Muscle layer of duodenum (tissue), 2 donors: Measurements from ENCODE around the gene SLC37A3.

Source experiments
- H3K27ac ChIP-seq: one replicate; pipeline ENCODE4 v1.7.0; 2013; ENCODE audit warnings: mild to moderate bottlenecking, low read length
- H3K27me3 ChIP-seq: one replicate; pipeline ENCODE4 v1.7.0; 2013; ENCODE audit warnings: low read depth, mild to moderate bottlenecking, control low read depth, low read length
- H3K36me3 ChIP-seq, 2 donors: one replicate each; pipeline ENCODE4 v1.7.0; 2013; ENCODE audit warnings: low read length in 2 of 2, control low read depth in 1 of 2, mild to moderate bottlenecking in 1 of 2; ENCODE audit not compliant: insufficient read depth in 2 of 2, control insufficient read depth in 1 of 2
- H3K4me1 ChIP-seq, 2 donors: one replicate each; pipeline ENCODE4 v1.7.0; 2013; ENCODE audit warnings: low read length in 2 of 2, mild to moderate bottlenecking in 2 of 2, control low read depth in 1 of 2, moderate library complexity in 1 of 2; ENCODE audit not compliant: insufficient read depth in 2 of 2, control insufficient read depth in 1 of 2
- H3K4me3 ChIP-seq, 2 donors: one replicate each; pipeline ENCODE4 v1.7.0; 2013; ENCODE audit warnings: low read length in 2 of 2, low read depth in 1 of 2, mild to moderate bottlenecking in 1 of 2
- H3K9me3 ChIP-seq, 2 donors: one replicate each; pipeline ENCODE4 v1.7.0; 2013; ENCODE audit warnings: low read length in 2 of 2, control low read depth in 1 of 2, mild to moderate bottlenecking in 1 of 2; ENCODE audit not compliant: control insufficient read depth in 1 of 2
- donor health status: healthy.

The SLC37A3 gene

GRCh38 chr7:140398821-140399220 lies 491 bp upstream of the SLC37A3 start:
- H3K4me3 ChIP-seq, result peak overlapping the region; percentile 77 to 94
- H3K27me3 ChIP-seq, result no peaks in the 10 kb centered on the region
- H3K4me1 ChIP-seq, result peaks cover 4 to 18% of the 10 kb centered on the region in 2 donors
- H3K27ac ChIP-seq, result no peak overlapping the region
- H3K36me3 ChIP-seq, result no peaks in the 10 kb centered on the region
- H3K9me3 ChIP-seq, result no peaks in the 10 kb centered on the region

GRCh38 chr7:140393756-140394306 lies 4.5 kb downstream of the SLC37A3 start:
- H3K4me1 ChIP-seq, result peaks cover 4 to 18% of the 10 kb centered on the region in 2 donors

GRCh38 chr7:140391634-140392033 lies 6.7 kb downstream of the SLC37A3 start:
- Histone ChIP-seq H3K4me3 (no peak overlapping the region), H3K36me3 (no peaks in the 10 kb centered on the region), H3K4me1 (peaks cover 4 to 6% of the 10 kb centered on the region in 2 donors), H3K27ac (no peak overlapping the region), H3K27me3 (no peaks in the 10 kb centered on the region), H3K9me3 (no peaks in the 10 kb centered on the region)

More at GRCh38 chr7:140393756-140394306, 4.5 kb downstream of the SLC37A3 start:
- Histone ChIP-seq H3K9me3 (no peaks in the 10 kb centered on the region), H3K27me3 (no peaks in the 10 kb centered on the region), H3K4me3 (no peak overlapping the region), H3K36me3 (no peaks in the 10 kb centered on the region), H3K27ac (no peak overlapping the region)

GRCh38 chr7:140390466-140391190 lies 7.7 kb downstream of the SLC37A3 start:
- H3K36me3 ChIP-seq, result no peaks in the 10 kb centered on the region
- no peaks in the 10 kb centered on the region for H3K9me3 ChIP-seq
- H3K4me3 ChIP-seq, result no peak overlapping the region
- no peaks in the 10 kb centered on the region for H3K27me3 ChIP-seq
- no peaks in the 10 kb centered on the region for H3K4me1 ChIP-seq
- H3K27ac ChIP-seq, result no peak overlapping the region

GRCh38 chr7:140390034-140390433 lies 8.3 kb downstream of the SLC37A3 start:
- Histone ChIP-seq H3K9me3 (no peaks in the 10 kb centered on the region), H3K27ac (no peak overlapping the region), H3K36me3 (no peaks in the 10 kb centered on the region), H3K4me3 (no peak overlapping the region), H3K4me1 (peaks cover 0 to 3% of the 10 kb centered on the region in 2 donors), H3K27me3 (no peaks in the 10 kb centered on the region)

GRCh38 chr7:140389445-140389844 lies 8.9 kb downstream of the SLC37A3 start:
- no peaks in the 10 kb centered on the region for H3K27me3 ChIP-seq
- peaks cover 0 to 3% of the 10 kb centered on the region in 2 donors for H3K4me1 ChIP-seq
- no peak overlapping the region for H3K27ac ChIP-seq
- no peak overlapping the region for H3K4me3 ChIP-seq
- no peaks in the 10 kb centered on the region for H3K36me3 ChIP-seq
- no peaks in the 10 kb centered on the region for H3K9me3 ChIP-seq

GRCh38 chr7:140384894-140385545 lies 13.3 kb downstream of the SLC37A3 start:
- H3K27ac ChIP-seq, result no peak overlapping the region
- H3K9me3 ChIP-seq, result no peaks in the 10 kb centered on the region
- no peaks in the 10 kb centered on the region for H3K27me3 ChIP-seq
- peaks cover 0 to 3% of the 10 kb centered on the region in 2 donors for H3K4me1 ChIP-seq
- H3K4me3 ChIP-seq, result no peak overlapping the region
- H3K36me3 ChIP-seq, result peaks cover 8 to 12% of the 10 kb centered on the region in 2 donors

- no peaks in the 10 kb centered on the region for H3K27me3 ChIP-seq
- peaks cover 10 to 21% of the 10 kb centered on the region in 2 donors for H3K36me3 ChIP-seq
- no peak overlapping the region for H3K4me3 ChIP-seq
- no peak overlapping the region for H3K27ac ChIP-seq
- peaks cover 0 to 3% of the 10 kb centered on the region in 2 donors for H3K4me1 ChIP-seq
- H3K9me3 ChIP-seq, result no peaks in the 10 kb centered on the region
Observed at GRCh38 chr7:140383954-140384713, 14.2 kb downstream of the SLC37A3 start.

GRCh38 chr7:140375892-140376730 lies 22.2 kb downstream of the SLC37A3 start:
- Histone ChIP-seq H3K36me3 (peaks cover 9 to 32% of the 10 kb centered on the region in 2 donors), H3K4me3 (no peak overlapping the region), H3K27me3 (no peaks in the 10 kb centered on the region), H3K4me1 (no peaks in the 10 kb centered on the region), H3K27ac (no peak overlapping the region), H3K9me3 (no peaks in the 10 kb centered on the region)

GRCh38 chr7:140375323-140375722 lies 23.0 kb downstream of the SLC37A3 start:
- Histone ChIP-seq H3K9me3 (no peaks in the 10 kb centered on the region), H3K4me1 (no peaks in the 10 kb centered on the region), H3K27ac (no peak overlapping the region), H3K4me3 (no peak overlapping the region), H3K27me3 (no peaks in the 10 kb centered on the region), H3K36me3 (peaks cover 9 to 32% of the 10 kb centered on the region in 2 donors)
